CD4-positive, alpha-beta T cell (primary cell): ENCODE data around the gene DUS1L. TPM values are rescaled to one million over a fixed set of nuclear protein-coding genes. Genes with fewer than 3 reads are reported as not detected.
A peak's percentile ranks its signal among the peaks of the same experiment; 100 is the strongest.

Source experiments
- ATAC-seq: fragments of 200-7000 bp; cut with Tn5 transposase; one replicate; pipeline ENCODE4 v1.10.0; 2022; ENCODE audit warnings: mild to moderate bottlenecking; ENCODE audit not compliant: poor library complexity
- CTCF ChIA-PET: fragments of 350-600 bp; sonication (Branson Sonifier 250); formaldehyde crosslinking; loops from one replicate; lab custom pipeline; 2021; ENCODE audit warnings: antibody characterized with exemption, inconsistent platforms; lab: Charles Lee
- POLR2A ChIA-PET: fragments of 350-600 bp; sonication (Branson Sonifier 250); formaldehyde crosslinking; loops from one replicate; lab custom pipeline; 2021; ENCODE audit warnings: antibody characterized with exemption, inconsistent platforms; lab: Charles Lee
- DNase-seq, 14 experiments: peaks; one replicate each; pipeline ENCODE4 v3.0.0-alpha.2; 2013 to 2020; ENCODE audit warnings: mixed read lengths in 2 of 14
- H3K27ac ChIP-seq, 2 donors: one replicate each; pipeline versions ENCODE4 v1.5.1 to v1.7.0; 2013; ENCODE audit warnings: low read length in 2 of 2, low read depth in 1 of 2, mild to moderate bottlenecking in 1 of 2
- H3K27me3 ChIP-seq, 2 experiments: 1 replicate in 1 of 2; 2 replicates in 1 of 2; pipeline versions ENCODE4 v1.6.1 to v1.7.0; 2013; ENCODE audit warnings: low read length in 2 of 2, control low read depth in 1 of 2, mild to moderate bottlenecking in 1 of 2, moderate library complexity in 1 of 2; ENCODE audit not compliant: insufficient read depth in 2 of 2, control insufficient read depth in 1 of 2
- H3K36me3 ChIP-seq: one replicate; pipeline ENCODE4 v1.6.1; 2013; ENCODE audit warnings: low read length, control low read depth; ENCODE audit not compliant: insufficient read depth
- H3K4me1 ChIP-seq: one replicate; pipeline ENCODE4 v1.6.1; 2013; ENCODE audit warnings: low read length, control low read depth; ENCODE audit not compliant: insufficient read depth
- H3K4me3 ChIP-seq: one replicate; pipeline ENCODE4 v1.5.1; 2013; ENCODE audit warnings: mild to moderate bottlenecking, low read length, moderate library complexity
- H3K9me3 ChIP-seq, 2 experiments: 1 replicate in 1 of 2; 2 replicates in 1 of 2; pipeline versions ENCODE4 v1.6.1 to v1.7.0; 2013; ENCODE audit warnings: low read length in 2 of 2, mild to moderate bottlenecking in 2 of 2, control low read depth in 1 of 2, moderate library complexity in 1 of 2; ENCODE audit not compliant: control insufficient read depth in 1 of 2, insufficient read depth in 1 of 2
- H3K27ac Mint-ChIP-seq: one replicate; pipeline ENCODE4 v1.8.0; 2020; ENCODE audit warnings: mixed read lengths
- H3K27me3 Mint-ChIP-seq: one replicate; pipeline ENCODE4 v1.8.0; 2021; ENCODE audit warnings: mixed read lengths
- H3K36me3 Mint-ChIP-seq: one replicate; pipeline ENCODE4 v1.8.0; 2021; ENCODE audit warnings: low read depth, mixed read lengths
- H3K4me1 Mint-ChIP-seq: one replicate; pipeline ENCODE4 v1.8.0; 2021; ENCODE audit warnings: low read depth, mixed read lengths
- H3K4me3 Mint-ChIP-seq: one replicate; pipeline ENCODE4 v1.8.0; 2020; ENCODE audit warnings: mild to moderate bottlenecking, mixed read lengths
- H3K9me3 Mint-ChIP-seq: one replicate; pipeline ENCODE4 v1.8.0; 2020; ENCODE audit warnings: mixed read lengths
- intact Hi-C, 2 experiments: fragments of 100-400 bp; cut with DNase I in 1 of 2; cut with micrococcal nuclease in 1 of 2; formaldehyde crosslinking; loops; one replicate each; pipeline versions ENCODE4 v1.15.1 to v1.9.0; 2023 to 2025; cut with DNase I, micrococcal nuclease
- total RNA-seq, 174 experiments: library from RNA in 2 of 174; stranded (reverse) in 2 of 174; gene quantifications; one replicate each; pipeline ENCODE4 v1.2.3 and lab custom pipeline; 2021 to 2026
- TF ChIP-seq, protein P1 (sequence below): fragments of 200-600 bp; IDR thresholded peaks from one replicate; pipeline ENCODE4 v1.8.0; 2022; ENCODE audit warnings: antibody characterized with exemption, mild to moderate bottlenecking

DUS1L gene
- total RNA-seq, 2 experiments from 2014 or later = 160 to 163 TPM

DNA sequence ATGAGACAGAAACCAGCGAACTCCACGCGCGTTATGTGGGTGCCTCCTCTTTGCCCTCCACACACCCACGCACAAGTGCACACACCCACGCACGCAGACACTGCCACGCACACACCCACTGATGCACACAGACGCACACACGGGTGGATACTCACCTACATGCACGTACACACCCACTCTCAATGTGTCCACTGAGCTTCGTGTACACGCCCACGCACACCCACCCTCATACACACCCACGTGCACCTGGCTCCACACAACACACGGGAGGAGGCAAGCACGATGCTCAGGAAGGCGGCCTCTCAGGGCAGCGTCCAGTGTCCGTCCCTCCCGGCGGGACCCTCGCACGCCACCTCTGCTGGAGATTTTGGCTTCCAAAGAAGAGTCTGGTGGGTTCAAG is 18.2 kb downstream of the DUS1L start:
- intact Hi-C loops = no loop called here
- Histone ChIP-seq H3K36me3 (peaks cover 5% of the 10 kb centered on the region), H3K9me3 (no peaks in the 10 kb centered on the region), H3K27ac (no peak overlapping the region), H3K4me3 (no peak overlapping the region), H3K27me3 (no peaks in the 10 kb centered on the region), H3K4me1 (peaks cover 21% of the 10 kb centered on the region)
- Mint-ChIP-seq H3K9me3 (no peaks in the 10 kb centered on the region), H3K4me3 (peak overlapping the region; percentile 60), H3K27ac (no peak overlapping the region), H3K36me3 (peaks cover 9% of the 10 kb centered on the region), H3K27me3 (no peaks in the 10 kb centered on the region), H3K4me1 (peaks cover 14% of the 10 kb centered on the region)
- DNase-seq (no peak), ATAC-seq (no peak)
- TF ChIP-seq, protein P1, sequence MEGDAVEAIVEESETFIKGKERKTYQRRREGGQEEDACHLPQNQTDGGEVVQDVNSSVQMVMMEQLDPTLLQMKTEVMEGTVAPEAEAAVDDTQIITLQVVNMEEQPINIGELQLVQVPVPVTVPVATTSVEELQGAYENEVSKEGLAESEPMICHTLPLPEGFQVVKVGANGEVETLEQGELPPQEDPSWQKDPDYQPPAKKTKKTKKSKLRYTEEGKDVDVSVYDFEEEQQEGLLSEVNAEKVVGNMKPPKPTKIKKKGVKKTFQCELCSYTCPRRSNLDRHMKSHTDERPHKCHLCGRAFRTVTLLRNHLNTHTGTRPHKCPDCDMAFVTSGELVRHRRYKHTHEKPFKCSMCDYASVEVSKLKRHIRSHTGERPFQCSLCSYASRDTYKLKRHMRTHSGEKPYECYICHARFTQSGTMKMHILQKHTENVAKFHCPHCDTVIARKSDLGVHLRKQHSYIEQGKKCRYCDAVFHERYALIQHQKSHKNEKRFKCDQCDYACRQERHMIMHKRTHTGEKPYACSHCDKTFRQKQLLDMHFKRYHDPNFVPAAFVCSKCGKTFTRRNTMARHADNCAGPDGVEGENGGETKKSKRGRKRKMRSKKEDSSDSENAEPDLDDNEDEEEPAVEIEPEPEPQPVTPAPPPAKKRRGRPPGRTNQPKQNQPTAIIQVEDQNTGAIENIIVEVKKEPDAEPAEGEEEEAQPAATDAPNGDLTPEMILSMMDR = no peak
- CTCF ChIA-PET = no interaction called here
- POLR2A ChIA-PET = no interaction called here

DNA sequence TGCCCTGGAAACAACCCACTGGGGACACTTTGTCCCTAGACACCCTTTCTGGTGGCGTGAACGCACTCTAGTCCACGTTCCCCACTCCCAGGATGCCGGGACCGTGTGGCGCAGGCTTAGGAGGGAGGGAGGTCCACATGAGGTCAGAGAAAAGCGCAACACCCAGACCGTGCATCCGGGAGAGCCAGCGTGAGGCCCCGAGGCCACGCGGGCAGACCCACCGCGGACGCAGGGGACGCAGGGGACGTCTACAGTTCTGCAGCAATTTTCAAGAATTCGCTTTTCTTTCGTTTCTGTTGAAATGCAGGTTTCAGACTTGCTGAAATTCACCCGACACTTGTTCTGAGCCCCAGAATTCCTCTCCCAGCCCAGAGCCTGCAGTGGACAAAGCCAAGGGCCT is 18.7 kb downstream of the DUS1L start:
- ChIA-PET POLR2A (no interaction called here), CTCF (no interaction called here)
- no peaks in the 10 kb centered on the region for H3K27me3 ChIP-seq
- ATAC-seq (no peak), DNase-seq (no peak)
- intact Hi-C loops = no loop called here
- Mint-ChIP-seq H3K9me3 (no peaks in the 10 kb centered on the region), H3K4me1 (peaks cover 14% of the 10 kb centered on the region), H3K36me3 (peaks cover 9% of the 10 kb centered on the region), H3K27me3 (no peaks in the 10 kb centered on the region), H3K27ac (no peak overlapping the region), H3K4me3 (peak overlapping the region; percentile 71)
- no peak overlapping the region for H3K27ac ChIP-seq
- TF ChIP-seq, protein P1 = no peak
- peaks cover 5% of the 10 kb centered on the region for H3K36me3 ChIP-seq
- H3K9me3 ChIP-seq = no peaks in the 10 kb centered on the region
- H3K4me1 ChIP-seq = peaks cover 17% of the 10 kb centered on the region
- H3K4me3 ChIP-seq = no peak overlapping the region

DNA sequence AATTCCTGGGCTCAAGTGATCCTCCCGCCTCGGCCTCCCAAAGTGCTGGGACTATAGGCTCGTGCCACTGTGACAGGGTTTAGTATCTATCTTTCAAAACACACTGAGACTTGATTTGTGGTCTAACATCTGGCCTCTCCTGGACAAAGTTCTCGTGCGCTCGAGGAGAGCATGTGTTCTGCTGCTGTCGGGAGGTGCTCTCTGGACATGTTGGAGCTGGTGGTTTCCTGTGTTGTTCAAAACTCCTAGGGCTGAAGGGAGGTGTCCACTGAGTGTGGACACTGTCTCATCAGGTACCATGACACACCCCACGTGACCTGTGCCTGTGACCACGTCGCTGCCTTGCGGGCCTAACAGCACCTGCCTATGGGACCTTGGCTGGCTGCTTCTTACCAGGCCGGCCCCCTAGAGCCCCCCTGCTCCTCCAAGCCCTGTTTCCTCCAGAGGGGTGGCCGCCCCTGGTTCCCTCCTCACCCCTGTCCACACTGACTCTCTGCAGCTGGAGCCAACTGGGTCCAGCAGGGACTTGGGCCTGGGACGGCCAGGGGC is 19.6 kb downstream of the DUS1L start:
- Histone ChIP-seq H3K4me1 (peaks cover 15% of the 10 kb centered on the region), H3K36me3 (peaks cover 5% of the 10 kb centered on the region), H3K4me3 (no peak overlapping the region), H3K9me3 (no peaks in the 10 kb centered on the region), H3K27ac (no peak overlapping the region), H3K27me3 (no peaks in the 10 kb centered on the region)
- TF ChIP-seq, protein P1 = no peak
- no peak for ATAC-seq
- Mint-ChIP-seq H3K9me3 (no peaks in the 10 kb centered on the region), H3K27me3 (no peaks in the 10 kb centered on the region), H3K36me3 (peaks cover 9% of the 10 kb centered on the region), H3K4me3 (no peak overlapping the region), H3K27ac (no peak overlapping the region), H3K4me1 (peaks cover 14% of the 10 kb centered on the region)
- DNase-seq = no peak
- CTCF ChIA-PET = no interaction called here
- POLR2A ChIA-PET = no interaction called here
- intact Hi-C loops = no loop called here
